Activated naive CD4-positive, alpha-beta T cell treated with anti-CD3 and anti-CD28 coated beads, Interleukin-2, amount 10 ng/mL, durations not matched to agents 7 days and 5 days (primary cell): ENCODE data around the gene TANC1.

Experiments
- CTCF ChIA-PET: fragments of 350-600 bp; sonication (Branson Sonifier 250); formaldehyde crosslinking; loops from one replicate; lab custom pipeline; 2021; ENCODE audit warnings: antibody characterized with exemption; lab: Charles Lee
- DNase-seq: peaks from one replicate; pipeline ENCODE4 v3.0.0-alpha.2; 2020
- H3K27ac Mint-ChIP-seq: one replicate; pipeline ENCODE4 v1.8.0; 2021; ENCODE audit warnings: mild to moderate bottlenecking, moderate library complexity, mixed read lengths
- H3K27me3 Mint-ChIP-seq: one replicate; pipeline ENCODE4 v1.8.0; 2021; ENCODE audit warnings: mild to moderate bottlenecking, mixed read lengths
- H3K36me3 Mint-ChIP-seq: one replicate; pipeline ENCODE4 v1.8.0; 2021; ENCODE audit warnings: mixed read lengths
- H3K4me1 Mint-ChIP-seq: one replicate; pipeline ENCODE4 v1.8.0; 2021; ENCODE audit warnings: mixed read lengths
- H3K4me3 Mint-ChIP-seq: one replicate; pipeline ENCODE4 v1.8.0; 2021; ENCODE audit warnings: mild to moderate bottlenecking, moderate library complexity, mixed read lengths
- H3K9me3 Mint-ChIP-seq: one replicate; pipeline ENCODE4 v1.8.0; 2021; ENCODE audit warnings: mixed read lengths

Gene TANC1

GRCh38 chr2:159063677-159064076 lies 95.2 kb downstream of the TANC1 start:
- Mint-ChIP-seq H3K4me1 (no peaks in the 10 kb centered on the region), H3K27ac (no peak overlapping the region), H3K36me3 (no peaks in the 10 kb centered on the region), H3K9me3 (no peaks in the 10 kb centered on the region), H3K4me3 (no peak overlapping the region), H3K27me3 (no peaks in the 10 kb centered on the region)
- no peak for DNase-seq
- CTCF ChIA-PET, result interaction anchor here (0.8 kb wide), 1 partner anchor 54 kb away, joined by 3 read pairs; no protein-coding TSS in a partner anchor

GRCh38 chr2:159064446-159065301 lies 96.2 kb downstream of the TANC1 start:
- CTCF ChIA-PET, result no interaction called here
- Mint-ChIP-seq H3K9me3 (no peaks in the 10 kb centered on the region), H3K27me3 (no peaks in the 10 kb centered on the region), H3K36me3 (no peaks in the 10 kb centered on the region), H3K4me3 (no peak overlapping the region), H3K4me1 (no peaks in the 10 kb centered on the region), H3K27ac (no peak overlapping the region)
- no peak for DNase-seq

GRCh38 chr2:159065313-159065712 lies 96.9 kb downstream of the TANC1 start:
- CTCF ChIA-PET, result no interaction called here
- H3K36me3 Mint-ChIP-seq, result no peaks in the 10 kb centered on the region
- no peak overlapping the region for H3K4me3 Mint-ChIP-seq
- DNase-seq, result no peak
- H3K27me3 Mint-ChIP-seq, result no peaks in the 10 kb centered on the region
- no peaks in the 10 kb centered on the region for H3K4me1 Mint-ChIP-seq
- no peaks in the 10 kb centered on the region for H3K9me3 Mint-ChIP-seq
- no peak overlapping the region for H3K27ac Mint-ChIP-seq

- no peak for DNase-seq
- Mint-ChIP-seq H3K27me3 (no peaks in the 10 kb centered on the region), H3K9me3 (no peaks in the 10 kb centered on the region), H3K27ac (no peak overlapping the region), H3K4me3 (no peak overlapping the region), H3K36me3 (no peaks in the 10 kb centered on the region), H3K4me1 (no peaks in the 10 kb centered on the region)
- CTCF ChIA-PET, result no interaction called here
These were observed 97.5 kb downstream of the TANC1 start for GRCh38 chr2:159065891-159066290.

GRCh38 chr2:159066541-159067156 lies 98.2 kb downstream of the TANC1 start:
- H3K4me3 Mint-ChIP-seq, result no peak overlapping the region
- H3K27me3 Mint-ChIP-seq, result no peaks in the 10 kb centered on the region
- no peak overlapping the region for H3K27ac Mint-ChIP-seq
- no peak for DNase-seq
- H3K9me3 Mint-ChIP-seq, result no peaks in the 10 kb centered on the region
- H3K4me1 Mint-ChIP-seq, result no peaks in the 10 kb centered on the region
- no peaks in the 10 kb centered on the region for H3K36me3 Mint-ChIP-seq
- CTCF ChIA-PET, result no interaction called here

- Mint-ChIP-seq H3K36me3 (no peaks in the 10 kb centered on the region), H3K27ac (no peak overlapping the region)
- no peak for DNase-seq
These were observed 99.5 kb downstream of the TANC1 start for GRCh38 chr2:159067971-159068370.

GRCh38 chr2:159069229-159069628 lies 100.8 kb downstream of the TANC1 start:
- Mint-ChIP-seq H3K4me3 (no peak overlapping the region), H3K27me3 (no peaks in the 10 kb centered on the region), H3K27ac (no peak overlapping the region), H3K9me3 (no peaks in the 10 kb centered on the region), H3K4me1 (no peaks in the 10 kb centered on the region), H3K36me3 (no peaks in the 10 kb centered on the region)
- CTCF ChIA-PET, result no interaction called here
- no peak for DNase-seq

More at GRCh38 chr2:159067971-159068370, 99.5 kb downstream of the TANC1 start:
- H3K4me1 Mint-ChIP-seq, result no peaks in the 10 kb centered on the region
- H3K27me3 Mint-ChIP-seq, result no peaks in the 10 kb centered on the region
- CTCF ChIA-PET, result no interaction called here
- no peaks in the 10 kb centered on the region for H3K9me3 Mint-ChIP-seq
- H3K4me3 Mint-ChIP-seq, result no peak overlapping the region

GRCh38 chr2:159070235-159070634 lies 101.8 kb downstream of the TANC1 start:
- Mint-ChIP-seq H3K27me3 (no peaks in the 10 kb centered on the region), H3K27ac (no peak overlapping the region), H3K4me1 (no peaks in the 10 kb centered on the region), H3K36me3 (no peaks in the 10 kb centered on the region), H3K4me3 (no peak overlapping the region), H3K9me3 (no peaks in the 10 kb centered on the region)
- CTCF ChIA-PET, result no interaction called here
- DNase-seq, result no peak

GRCh38 chr2:159071190-159071915 lies 102.9 kb downstream of the TANC1 start:
- H3K9me3 Mint-ChIP-seq, result no peaks in the 10 kb centered on the region
- H3K36me3 Mint-ChIP-seq, result no peaks in the 10 kb centered on the region
- H3K4me3 Mint-ChIP-seq, result no peak overlapping the region
- CTCF ChIA-PET, result no interaction called here
- no peaks in the 10 kb centered on the region for H3K4me1 Mint-ChIP-seq
- no peaks in the 10 kb centered on the region for H3K27me3 Mint-ChIP-seq
- DNase-seq, result no peak
- no peak overlapping the region for H3K27ac Mint-ChIP-seq

- no peak for DNase-seq
- H3K36me3 Mint-ChIP-seq, result no peaks in the 10 kb centered on the region
- H3K27me3 Mint-ChIP-seq, result no peaks in the 10 kb centered on the region
- CTCF ChIA-PET, result interaction anchor here (1.1 kb wide), 1 partner anchor 162 kb away, joined by 3 read pairs; no protein-coding TSS in a partner anchor
- no peaks in the 10 kb centered on the region for H3K4me1 Mint-ChIP-seq
- H3K27ac Mint-ChIP-seq, result no peak overlapping the region
- H3K4me3 Mint-ChIP-seq, result no peak overlapping the region
- no peaks in the 10 kb centered on the region for H3K9me3 Mint-ChIP-seq
These were observed 104.4 kb downstream of the TANC1 start for GRCh38 chr2:159072795-159073194.

- CTCF ChIA-PET, result interaction anchor here (1.1 kb wide), 1 partner anchor 163 kb away, joined by 3 read pairs; no protein-coding TSS in a partner anchor
- H3K27ac Mint-ChIP-seq, result no peak overlapping the region
- H3K36me3 Mint-ChIP-seq, result no peaks in the 10 kb centered on the region
- H3K4me1 Mint-ChIP-seq, result no peaks in the 10 kb centered on the region
- no peak overlapping the region for H3K4me3 Mint-ChIP-seq
- H3K9me3 Mint-ChIP-seq, result no peaks in the 10 kb centered on the region
- DNase-seq, result no peak
- no peaks in the 10 kb centered on the region for H3K27me3 Mint-ChIP-seq
These were observed 104.8 kb downstream of the TANC1 start for GRCh38 chr2:159073256-159073655.

- Mint-ChIP-seq H3K4me1 (no peaks in the 10 kb centered on the region), H3K27me3 (no peaks in the 10 kb centered on the region), H3K27ac (no peak overlapping the region), H3K36me3 (no peaks in the 10 kb centered on the region), H3K9me3 (no peaks in the 10 kb centered on the region), H3K4me3 (no peak overlapping the region)
- DNase-seq, result no peak
- CTCF ChIA-PET, result interaction anchor here (1.0 kb wide), 1 partner anchor 12 kb away, joined by 3 read pairs; no protein-coding TSS in a partner anchor
These were observed 106.2 kb downstream of the TANC1 start for GRCh38 chr2:159074605-159075004.

GRCh38 chr2:159075727-159076126 lies 107.3 kb downstream of the TANC1 start:
- no peaks in the 10 kb centered on the region for H3K9me3 Mint-ChIP-seq
- DNase-seq, result no peak

GRCh38 chr2:159076241-159076640 lies 107.8 kb downstream of the TANC1 start:
- DNase-seq, result no peak
- H3K36me3 Mint-ChIP-seq, result no peaks in the 10 kb centered on the region
- H3K27ac Mint-ChIP-seq, result no peak overlapping the region
- CTCF ChIA-PET, result no interaction called here
- no peaks in the 10 kb centered on the region for H3K4me1 Mint-ChIP-seq
- no peaks in the 10 kb centered on the region for H3K27me3 Mint-ChIP-seq
- H3K4me3 Mint-ChIP-seq, result no peak overlapping the region
- H3K9me3 Mint-ChIP-seq, result no peaks in the 10 kb centered on the region

More at GRCh38 chr2:159075727-159076126, 107.3 kb downstream of the TANC1 start:
- H3K4me1 Mint-ChIP-seq, result no peaks in the 10 kb centered on the region
- no peak overlapping the region for H3K4me3 Mint-ChIP-seq
- H3K27me3 Mint-ChIP-seq, result no peaks in the 10 kb centered on the region
- no peaks in the 10 kb centered on the region for H3K36me3 Mint-ChIP-seq
- CTCF ChIA-PET, result no interaction called here
- no peak overlapping the region for H3K27ac Mint-ChIP-seq
